Stimulated activated memory B cell treated with anti-CD40 and anti-IgM and Interleukin-4, amounts not matched to agents 10 μg/mL and 1 μg/mL and 100 μg/mL, for 72 hours (primary cell): ENCODE results near the gene FOXC2.

Experiments
- ATAC-seq: fragments of 150-1000 bp; cut with Tn5 transposase; 2 replicates; pipeline ENCODE4 v1.10.0; 2021
- H3K27ac Mint-ChIP-seq: one replicate; pipeline ENCODE4 v1.8.0; 2022; ENCODE audit warnings: mild to moderate bottlenecking, mixed read lengths
- H3K27me3 Mint-ChIP-seq: one replicate; pipeline ENCODE4 v1.8.0; 2022; ENCODE audit warnings: mixed read lengths
- H3K36me3 Mint-ChIP-seq: one replicate; pipeline ENCODE4 v1.8.0; 2022; ENCODE audit warnings: mixed read lengths
- H3K4me1 Mint-ChIP-seq: one replicate; pipeline ENCODE4 v1.8.0; 2022; ENCODE audit warnings: mixed read lengths
- H3K4me3 Mint-ChIP-seq: one replicate; pipeline ENCODE4 v1.8.0; 2022; ENCODE audit warnings: mild to moderate bottlenecking, moderate library complexity, mixed read lengths
- H3K9me3 Mint-ChIP-seq: one replicate; pipeline ENCODE4 v1.8.0; 2022; ENCODE audit warnings: mixed read lengths

The FOXC2 gene

GRCh38 chr16:86558355-86559193 lies 8.1 kb upstream of the FOXC2 start:
- Mint-ChIP-seq H3K9me3 (no peaks in the 10 kb centered on the region), H3K4me1 (peaks cover 18% of the 10 kb centered on the region), H3K27me3 (peaks cover 44% of the 10 kb centered on the region), H3K4me3 (no peak overlapping the region), H3K27ac (no peak overlapping the region), H3K36me3 (no peaks in the 10 kb centered on the region)
- ATAC-seq, result no peak

- H3K9me3 Mint-ChIP-seq, result no peaks in the 10 kb centered on the region
- H3K4me3 Mint-ChIP-seq, result no peak overlapping the region
- no peak overlapping the region for H3K27ac Mint-ChIP-seq
- H3K4me1 Mint-ChIP-seq, result peaks cover 22% of the 10 kb centered on the region
- ATAC-seq, result no peak
- peaks cover 56% of the 10 kb centered on the region for H3K27me3 Mint-ChIP-seq
- H3K36me3 Mint-ChIP-seq, result no peaks in the 10 kb centered on the region
Observed at GRCh38 chr16:86559802-86560305, 6.8 kb upstream of the FOXC2 start.

- peaks cover 21% of the 10 kb centered on the region for H3K4me1 Mint-ChIP-seq
- no peaks in the 10 kb centered on the region for H3K36me3 Mint-ChIP-seq
- H3K27ac Mint-ChIP-seq, result no peak overlapping the region
- no peak for ATAC-seq
- H3K9me3 Mint-ChIP-seq, result no peaks in the 10 kb centered on the region
- H3K4me3 Mint-ChIP-seq, result no peak overlapping the region
- peaks cover 71% of the 10 kb centered on the region for H3K27me3 Mint-ChIP-seq
Observed at GRCh38 chr16:86562356-86562755, 4.3 kb upstream of the FOXC2 start.

GRCh38 chr16:86563469-86564345 lies 2.9 kb upstream of the FOXC2 start:
- peaks cover 78% of the 10 kb centered on the region for H3K27me3 Mint-ChIP-seq
- H3K27ac Mint-ChIP-seq, result no peak overlapping the region
- no peaks in the 10 kb centered on the region for H3K9me3 Mint-ChIP-seq
- ATAC-seq, result peak; percentile 85
- no peaks in the 10 kb centered on the region for H3K36me3 Mint-ChIP-seq
- H3K4me1 Mint-ChIP-seq, result peaks cover 21% of the 10 kb centered on the region
- H3K4me3 Mint-ChIP-seq, result peak overlapping the region; percentile 61

GRCh38 chr16:86565181-86565631 lies 1.4 kb upstream of the FOXC2 start:
- peaks cover 69% of the 10 kb centered on the region for H3K27me3 Mint-ChIP-seq
- H3K9me3 Mint-ChIP-seq, result no peaks in the 10 kb centered on the region
- peaks cover 21% of the 10 kb centered on the region for H3K4me1 Mint-ChIP-seq
- no peak overlapping the region for H3K27ac Mint-ChIP-seq
- ATAC-seq, result no peak
- no peak overlapping the region for H3K4me3 Mint-ChIP-seq
- H3K36me3 Mint-ChIP-seq, result no peaks in the 10 kb centered on the region

GRCh38 chr16:86565644-86566511 lies 751 bp upstream of the FOXC2 start:
- peaks cover 69% of the 10 kb centered on the region for H3K27me3 Mint-ChIP-seq
- H3K36me3 Mint-ChIP-seq, result no peaks in the 10 kb centered on the region
- H3K27ac Mint-ChIP-seq, result no peak overlapping the region

GRCh38 chr16:86566966-86567700 lies 504 bp downstream of the FOXC2 start:
- no peaks in the 10 kb centered on the region for H3K9me3 Mint-ChIP-seq
- H3K27me3 Mint-ChIP-seq, result peaks cover 74% of the 10 kb centered on the region
- no peak for ATAC-seq
- H3K4me3 Mint-ChIP-seq, result no peak overlapping the region
- H3K27ac Mint-ChIP-seq, result no peak overlapping the region
- H3K36me3 Mint-ChIP-seq, result no peaks in the 10 kb centered on the region
- H3K4me1 Mint-ChIP-seq, result peaks cover 21% of the 10 kb centered on the region

More at GRCh38 chr16:86565644-86566511, 751 bp upstream of the FOXC2 start:
- no peak for ATAC-seq
- Mint-ChIP-seq H3K4me1 (peaks cover 21% of the 10 kb centered on the region), H3K9me3 (no peaks in the 10 kb centered on the region), H3K4me3 (no peak overlapping the region)

GRCh38 chr16:86567701-86568581 lies 1.3 kb downstream of the FOXC2 start:
- no peak overlapping the region for H3K27ac Mint-ChIP-seq

GRCh38 chr16:86568677-86569623 lies 2.3 kb downstream of the FOXC2 start:
- ATAC-seq, result no peak
- H3K27me3 Mint-ChIP-seq, result peaks cover 75% of the 10 kb centered on the region
- H3K4me1 Mint-ChIP-seq, result peaks cover 15% of the 10 kb centered on the region
- H3K27ac Mint-ChIP-seq, result no peak overlapping the region
- no peak overlapping the region for H3K4me3 Mint-ChIP-seq
- H3K36me3 Mint-ChIP-seq, result no peaks in the 10 kb centered on the region
- no peaks in the 10 kb centered on the region for H3K9me3 Mint-ChIP-seq

More at GRCh38 chr16:86567701-86568581, 1.3 kb downstream of the FOXC2 start:
- ATAC-seq, result no peak
- no peaks in the 10 kb centered on the region for H3K9me3 Mint-ChIP-seq
- H3K27me3 Mint-ChIP-seq, result peaks cover 75% of the 10 kb centered on the region
- H3K36me3 Mint-ChIP-seq, result no peaks in the 10 kb centered on the region
- H3K4me3 Mint-ChIP-seq, result no peak overlapping the region
- peaks cover 21% of the 10 kb centered on the region for H3K4me1 Mint-ChIP-seq

GRCh38 chr16:86569701-86570447 lies 3.2 kb downstream of the FOXC2 start:
- no peak overlapping the region for H3K4me3 Mint-ChIP-seq
- ATAC-seq, result no peak
- no peaks in the 10 kb centered on the region for H3K36me3 Mint-ChIP-seq
- H3K27me3 Mint-ChIP-seq, result peaks cover 75% of the 10 kb centered on the region
- H3K9me3 Mint-ChIP-seq, result no peaks in the 10 kb centered on the region
- H3K4me1 Mint-ChIP-seq, result peaks cover 12% of the 10 kb centered on the region
- no peak overlapping the region for H3K27ac Mint-ChIP-seq

GRCh38 chr16:86570558-86571529 lies 4.2 kb downstream of the FOXC2 start:
- Mint-ChIP-seq H3K27me3 (peaks cover 75% of the 10 kb centered on the region), H3K4me1 (peaks cover 9% of the 10 kb centered on the region), H3K4me3 (no peak overlapping the region), H3K27ac (no peak overlapping the region), H3K36me3 (no peaks in the 10 kb centered on the region), H3K9me3 (no peaks in the 10 kb centered on the region)
- ATAC-seq, result no peak
